ENCODE measurements around the gene POMC.

DNA sequence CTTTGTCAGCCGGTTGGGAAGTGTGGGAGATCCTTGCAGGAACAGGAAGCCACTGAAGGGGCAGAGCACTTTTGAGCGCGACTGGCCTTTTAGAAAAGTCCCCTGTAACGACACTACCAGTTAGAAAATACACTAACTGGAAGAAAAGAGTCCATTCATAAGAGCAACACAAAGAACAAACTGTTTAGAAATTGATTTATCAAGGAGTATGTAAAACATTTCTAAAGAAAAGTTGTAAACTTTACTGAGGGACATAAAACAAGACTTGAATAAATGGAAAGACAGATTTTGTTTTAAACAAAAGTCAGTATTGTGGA is 29.8 kb upstream of the POMC start:
- TF ChIP-seq, protein P1, sequence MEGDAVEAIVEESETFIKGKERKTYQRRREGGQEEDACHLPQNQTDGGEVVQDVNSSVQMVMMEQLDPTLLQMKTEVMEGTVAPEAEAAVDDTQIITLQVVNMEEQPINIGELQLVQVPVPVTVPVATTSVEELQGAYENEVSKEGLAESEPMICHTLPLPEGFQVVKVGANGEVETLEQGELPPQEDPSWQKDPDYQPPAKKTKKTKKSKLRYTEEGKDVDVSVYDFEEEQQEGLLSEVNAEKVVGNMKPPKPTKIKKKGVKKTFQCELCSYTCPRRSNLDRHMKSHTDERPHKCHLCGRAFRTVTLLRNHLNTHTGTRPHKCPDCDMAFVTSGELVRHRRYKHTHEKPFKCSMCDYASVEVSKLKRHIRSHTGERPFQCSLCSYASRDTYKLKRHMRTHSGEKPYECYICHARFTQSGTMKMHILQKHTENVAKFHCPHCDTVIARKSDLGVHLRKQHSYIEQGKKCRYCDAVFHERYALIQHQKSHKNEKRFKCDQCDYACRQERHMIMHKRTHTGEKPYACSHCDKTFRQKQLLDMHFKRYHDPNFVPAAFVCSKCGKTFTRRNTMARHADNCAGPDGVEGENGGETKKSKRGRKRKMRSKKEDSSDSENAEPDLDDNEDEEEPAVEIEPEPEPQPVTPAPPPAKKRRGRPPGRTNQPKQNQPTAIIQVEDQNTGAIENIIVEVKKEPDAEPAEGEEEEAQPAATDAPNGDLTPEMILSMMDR (IDR thresholded peaks at IDR 0.05; ENCODE audit: low read depth, low read length, poor library complexity, severe bottlenecking): no peak
- TF ChIP-seq EZH2phosphoT487 (IDR thresholded peaks at IDR 0.05; ENCODE audit: borderline replicate concordance, low read length): no peak
